SK-N-SH (cell line): ENCODE data around the gene MIAT. TPM values are rescaled to one million over a fixed set of nuclear protein-coding genes. Genes with fewer than 3 reads are reported as not detected.

Experiments used
- CTCF ChIA-PET: fragments of 300-600, 350-600 bp; formaldehyde crosslinking; extraction: SDS; loops from one replicate; lab custom pipeline; 2021; lab: Yijun Ruan, JAX
- POLR2A ChIA-PET: fragments of 350-600 bp; sonication (Branson Sonifier 250); formaldehyde crosslinking; extraction: SDS; loops from one replicate; lab custom pipeline; 2020; ENCODE audit warnings: antibody characterized with exemption, inconsistent platforms; lab: Yijun Ruan, JAX
- DNase-seq: peaks from one replicate; pipeline ENCODE4 v3.0.0; 2012
- H2AFZ ChIP-seq: fragments of 200-600 bp; sonication (generic); 2 replicates; pipeline ENCODE4 v1.8.1; 2016; ENCODE audit warnings: antibody characterized with exemption, mild to moderate bottlenecking, low read depth
- H3F3A ChIP-seq: fragments of 200-600 bp; sonication (generic); replicated peaks from 2 replicates; pipeline ENCODE3; 2016; ENCODE audit warnings: antibody characterized with exemption, mild to moderate bottlenecking; ENCODE audit not compliant: insufficient read depth
- H3K27ac ChIP-seq, 2 experiments: fragments of 200-500 bp in 1 of 2; fragments of 200-600 bp in 1 of 2; sonication (Bioruptor generic) in 1 of 2; sonication (generic), shearing (Covaris generic) in 1 of 2; 2 replicates each; pipeline versions ENCODE4 v1.5.1 to v1.6.1; 2014 to 2016; ENCODE audit warnings: low read depth in 2 of 2, inconsistent platforms in 1 of 2, low read length in 1 of 2, mild to moderate bottlenecking in 1 of 2, mixed read lengths in 1 of 2
- H3K27me3 ChIP-seq: fragments of 200-600 bp; sonication (generic), shearing (Covaris generic); 2 replicates; pipeline ENCODE4 v1.6.1; 2016; ENCODE audit warnings: mixed run types; ENCODE audit not compliant: insufficient read depth
- H3K36me3 ChIP-seq, 2 experiments: fragments of 200-500 bp in 1 of 2; fragments of 200-600 bp in 1 of 2; sonication (Bioruptor generic) in 1 of 2; sonication (generic) in 1 of 2; replicated peaks in 1 of 2; 2 replicates each; pipeline versions ENCODE3 to v1.5.1; 2014 to 2016; ENCODE audit warnings: low read length in 1 of 2, mild to moderate bottlenecking in 1 of 2; ENCODE audit not compliant: insufficient read depth in 2 of 2, control insufficient read depth in 1 of 2
- H3K4me1 ChIP-seq, 2 experiments: fragments of 200-500 bp in 1 of 2; fragments of 200-600 bp in 1 of 2; sonication (Bioruptor generic) in 1 of 2; sonication (generic), shearing (Covaris generic) in 1 of 2; 2 replicates each; pipeline versions ENCODE4 v1.5.1 to v1.6.1; 2014 to 2016; ENCODE audit warnings: low read depth in 1 of 2, low read length in 1 of 2, mixed run types in 1 of 2; ENCODE audit not compliant: insufficient read depth in 2 of 2, control insufficient read depth in 1 of 2
- H3K4me2 ChIP-seq: fragments of 200-600 bp; sonication (generic), shearing (Covaris generic); 2 replicates; pipeline ENCODE4 v1.6.1; 2017; ENCODE audit warnings: mixed run types
- H3K4me3 ChIP-seq, 2 experiments: fragments of 200-500 bp in 1 of 2; fragments of 200-600 bp in 1 of 2; sonication (Bioruptor generic) in 1 of 2; sonication (generic), shearing (Covaris generic) in 1 of 2; 2 replicates each; pipeline versions ENCODE4 v1.5.1 to v1.8.1; 2014 to 2016; ENCODE audit warnings: low read depth in 2 of 2, inconsistent platforms in 1 of 2, low read length in 1 of 2, mild to moderate bottlenecking in 1 of 2, mixed read lengths in 1 of 2, moderate library complexity in 1 of 2
- H3K79me2 ChIP-seq: fragments of 200-600 bp; sonication (generic); 2 replicates; pipeline ENCODE4 v1.8.1; 2017; ENCODE audit warnings: mild to moderate bottlenecking; ENCODE audit not compliant: insufficient read depth
- H3K9ac ChIP-seq: fragments of 200-600 bp; sonication (generic); 2 replicates; pipeline ENCODE4 v1.6.1; 2017; ENCODE audit warnings: mixed run types
- H3K9me2 ChIP-seq: fragments of 200-600 bp; sonication (generic); 2 replicates; pipeline ENCODE4 v1.6.1; 2017; ENCODE audit warnings: mixed run types
- H3K9me3 ChIP-seq: fragments of 200-600 bp; sonication (generic); 2 replicates; pipeline ENCODE4 v1.6.1; 2017; ENCODE audit warnings: mixed run types, mild to moderate bottlenecking, moderate library complexity
- H4K20me1 ChIP-seq: fragments of 200-600 bp; sonication (generic); 2 replicates; pipeline ENCODE4 v1.6.1; 2017; ENCODE audit warnings: mild to moderate bottlenecking, mixed run types; ENCODE audit not compliant: insufficient read depth
- EZH2phosphoT487 ChIP-seq: fragments of 200-600 bp; sonication (generic); IDR thresholded peaks from 2 replicates; pipeline ENCODE4 v1.6.1; 2017; ENCODE audit warnings: low read depth, mixed run types, mild to moderate bottlenecking, antibody characterized with exemption, moderate library complexity, borderline replicate concordance
- FOSL2 ChIP-seq: IDR thresholded peaks from 2 replicates; pipeline ENCODE4 v1.4.0; 2012; ENCODE audit warnings: low read depth, mild to moderate bottlenecking, moderate library complexity, borderline replicate concordance
- FOXJ3 ChIP-seq: sonication (generic); formaldehyde crosslinking; IDR thresholded peaks from 2 replicates; pipeline ENCODE4 v1.5.1; 2020; ENCODE audit warnings: mild to moderate bottlenecking, missing genetic modification reagents
- GABPA ChIP-seq: IDR thresholded peaks from 2 replicates; pipeline ENCODE4 v1.4.0; 2012; ENCODE audit warnings: low read depth, mild to moderate bottlenecking
- GATA2 ChIP-seq: sonication (generic); formaldehyde crosslinking; IDR thresholded peaks from 2 replicates; pipeline ENCODE4 v1.5.0; 2020; ENCODE audit warnings: mild to moderate bottlenecking, missing genetic modification reagents
- JUND ChIP-seq: IDR thresholded peaks from 2 replicates; pipeline ENCODE4 v1.4.0; 2012
- MEF2A ChIP-seq: IDR thresholded peaks from 2 replicates; pipeline ENCODE4 v1.4.0; 2012; ENCODE audit warnings: low read depth, borderline replicate concordance
- MXI1 ChIP-seq: IDR thresholded peaks from 2 replicates; pipeline ENCODE4 v1.6.1; 2012; ENCODE audit warnings: mild to moderate bottlenecking, low read depth, low read length, improper control_type of control experiment
- NFIC ChIP-seq: IDR thresholded peaks from 2 replicates; pipeline ENCODE4 v1.4.0; 2012; ENCODE audit warnings: borderline replicate concordance
- SIN3A ChIP-seq: IDR thresholded peaks from 2 replicates; pipeline ENCODE4 v1.6.1; 2012; ENCODE audit warnings: low read depth, mild to moderate bottlenecking, low read length, moderate library complexity, borderline replicate concordance
- TCF12 ChIP-seq: IDR thresholded peaks from 2 replicates; pipeline ENCODE4 v1.4.0; 2012
- YY1 ChIP-seq: IDR thresholded peaks from 2 replicates; pipeline ENCODE4 v1.4.0; 2012; ENCODE audit warnings: low read depth, mild to moderate bottlenecking
- WGBS: methylation state at CpG from one replicate; pipeline ENCODE4 v1.1.6; 2017; ENCODE audit warnings: low lambda C conversion rate; 5-methylcytosine and 5-hydroxymethylcytosine counted together
- polyA plus RNA-seq, 3 experiments: library from polyadenylated mRNA; depleted of rRNA; stranded (reverse); fragments of >200 nt; gene quantifications; 2 replicates each; pipeline ENCODE4 v1.2.3, GENCODE V29; 2012
- TF ChIP-seq, protein P1 (sequence below): fragments of 200-600 bp; sonication (generic); IDR thresholded peaks from 2 replicates; pipeline ENCODE4 v1.6.1; 2017; ENCODE audit warnings: antibody characterized with exemption, mild to moderate bottlenecking, moderate library complexity

Gene MIAT
- polyA plus RNA-seq (2012; rRNA removed), result 5.4 and 10.4 TPM in 2 replicates
- 0.62 and 1.1 TPM in 2 replicates for polyA plus RNA-seq (2012; cell fraction: cytosol; rRNA removed)
- 44.1 and 55.9 TPM in 2 replicates for polyA plus RNA-seq (2012; cell fraction: nucleus; rRNA removed)

DNA sequence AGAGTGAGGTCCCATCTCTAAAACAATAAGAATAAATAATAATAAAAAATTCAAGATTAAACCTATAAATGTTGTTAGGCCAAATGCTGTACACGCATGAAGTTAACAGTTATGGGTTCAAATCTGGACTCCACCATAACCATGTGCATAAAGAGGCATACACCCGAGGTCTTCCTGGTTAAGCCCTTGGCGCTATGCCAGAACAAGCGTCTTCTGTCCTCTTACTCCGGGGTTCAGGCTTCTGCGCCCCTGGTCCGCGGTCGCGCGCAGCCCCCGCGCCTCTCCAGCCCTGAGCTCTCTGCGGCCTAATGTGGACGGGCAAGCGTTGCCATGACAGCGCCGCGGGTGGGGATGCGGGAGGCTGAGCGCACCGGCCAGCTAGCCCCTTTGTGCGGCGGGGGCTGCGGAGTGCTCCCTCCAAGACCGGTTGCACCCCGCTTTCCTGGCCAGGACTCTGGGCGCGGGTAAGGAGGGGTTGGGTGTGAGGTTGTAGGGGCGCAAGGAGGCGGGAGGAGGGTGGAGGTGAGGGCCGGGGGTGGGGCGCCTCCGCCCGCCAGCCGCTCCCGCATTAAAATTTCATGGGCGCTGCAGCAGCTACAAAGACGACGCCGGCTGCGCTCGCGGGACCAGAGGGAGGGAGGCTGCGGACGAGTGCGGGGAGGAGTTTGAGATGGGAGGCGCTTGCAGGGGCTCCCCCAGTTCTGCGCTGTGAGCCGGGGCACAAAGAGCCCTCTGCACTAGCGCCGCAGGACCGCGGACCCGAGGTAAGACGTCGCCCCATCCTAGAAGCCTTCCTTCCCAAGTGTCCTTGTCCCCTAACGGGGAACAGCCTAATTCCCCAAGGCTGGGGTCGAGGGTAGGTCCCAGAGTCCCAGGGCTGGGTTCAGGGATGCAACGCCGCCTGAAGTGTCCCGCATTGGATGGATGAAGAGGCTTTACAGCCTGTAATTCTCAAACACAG, at the start of gene MIAT:
MIAT (plus strand) TSS at position 698 of the 961 bp plus-strand sequence.
- Histone ChIP-seq H4K20me1 (no peaks in the 10 kb centered on the region), H3K4me1 (peaks cover 6 to 7% of the 10 kb centered on the region in 2 experiments; a peak in 2 of 4 replicates), H3K27me3 (peaks cover 19% of the 10 kb centered on the region)
- peak; percentile 84 for DNase-seq
- TF ChIP-seq MXI1 (0 out of 2 replicates have a peak, but pooled peaks have one; percentile 16), NFIC (peak; percentile 35; the same call in 1 of the 2 replicates)
- TF ChIP-seq, protein P1, sequence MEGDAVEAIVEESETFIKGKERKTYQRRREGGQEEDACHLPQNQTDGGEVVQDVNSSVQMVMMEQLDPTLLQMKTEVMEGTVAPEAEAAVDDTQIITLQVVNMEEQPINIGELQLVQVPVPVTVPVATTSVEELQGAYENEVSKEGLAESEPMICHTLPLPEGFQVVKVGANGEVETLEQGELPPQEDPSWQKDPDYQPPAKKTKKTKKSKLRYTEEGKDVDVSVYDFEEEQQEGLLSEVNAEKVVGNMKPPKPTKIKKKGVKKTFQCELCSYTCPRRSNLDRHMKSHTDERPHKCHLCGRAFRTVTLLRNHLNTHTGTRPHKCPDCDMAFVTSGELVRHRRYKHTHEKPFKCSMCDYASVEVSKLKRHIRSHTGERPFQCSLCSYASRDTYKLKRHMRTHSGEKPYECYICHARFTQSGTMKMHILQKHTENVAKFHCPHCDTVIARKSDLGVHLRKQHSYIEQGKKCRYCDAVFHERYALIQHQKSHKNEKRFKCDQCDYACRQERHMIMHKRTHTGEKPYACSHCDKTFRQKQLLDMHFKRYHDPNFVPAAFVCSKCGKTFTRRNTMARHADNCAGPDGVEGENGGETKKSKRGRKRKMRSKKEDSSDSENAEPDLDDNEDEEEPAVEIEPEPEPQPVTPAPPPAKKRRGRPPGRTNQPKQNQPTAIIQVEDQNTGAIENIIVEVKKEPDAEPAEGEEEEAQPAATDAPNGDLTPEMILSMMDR, result no peak
- TF ChIP-seq, all 33 proteins: peak for 2
- ChIA-PET POLR2A (interaction anchor here (1.0 to 1.2 kb wide), 2 partner anchors 9 to 15 kb away, joined by 3 to 5 read pairs; no protein-coding TSS in a partner anchor), CTCF (interaction anchor here (0.8 kb wide), 1 partner anchor 12 kb away, joined by 4 read pairs; no protein-coding TSS in a partner anchor)
- Histone ChIP-seq H3K36me3 (no peaks in the 10 kb centered on the region), H3K27ac (peak within 1 kb of the TSS in 1 of 2 experiments; percentile 68; a peak in 3 of 4 replicates), H3K9me2 (no peaks in the 10 kb centered on the region), H3K4me2 (peak within 1 kb of the TSS; percentile 91), H3F3A (peaks cover 6% of the 10 kb centered on the region), H2AFZ (peak within 1 kb of the TSS; percentile 82), H3K9ac (peak within 1 kb of the TSS; percentile 27), H3K4me3 (peak within 1 kb of the TSS; percentile 54 to 63), H3K79me2 (no peaks in the 10 kb centered on the region), H3K9me3 (no peaks in the 10 kb centered on the region)
- 10% methylated on average over 35 of the region's 62 CpGs for WGBS

DNA sequence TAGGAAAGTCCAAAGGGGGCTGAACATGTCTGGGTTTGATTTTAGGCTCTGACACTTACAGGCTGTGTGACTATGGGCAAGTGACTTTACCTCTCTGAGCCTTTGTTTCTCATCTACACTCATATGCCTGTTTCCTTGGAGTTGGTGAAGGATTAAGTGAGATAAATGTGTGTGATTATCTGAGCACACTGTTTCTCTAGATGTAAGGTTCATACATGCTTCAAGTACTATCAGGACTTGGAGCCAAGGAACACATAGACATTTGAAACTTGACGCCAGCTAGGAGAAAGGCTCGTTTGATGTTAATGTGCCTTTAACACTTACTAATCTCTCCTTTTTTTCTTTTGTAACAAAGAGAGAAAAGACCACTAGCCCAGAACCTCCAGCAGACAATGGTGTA, 49.3 kb upstream of the MIAT start:
- Histone ChIP-seq H3K27ac (no peak overlapping the region), H3K4me2 (no peak overlapping the region), H3K27me3 (no peaks in the 10 kb centered on the region), H3K9ac (no peak overlapping the region), H3K79me2 (no peaks in the 10 kb centered on the region), H3K9me2 (no peaks in the 10 kb centered on the region), H3K4me3 (no peak overlapping the region), H3K9me3 (no peaks in the 10 kb centered on the region), H2AFZ (no peak overlapping the region), H3K36me3 (no peaks in the 10 kb centered on the region), H3K4me1 (peaks cover 0 to 11% of the 10 kb centered on the region in 2 experiments; a peak in 3 of 4 replicates), H3F3A (peaks cover 7% of the 10 kb centered on the region), H4K20me1 (no peaks in the 10 kb centered on the region)
- ChIA-PET POLR2A (no interaction called here), CTCF (no interaction called here)
- 50% methylated on average over 2 of the region's 2 CpGs for WGBS
- no peak for DNase-seq
- TF ChIP-seq FOXJ3 (CRISPR knock-in tag) (no peak), SIN3A (no peak), YY1 (no peak), GABPA (no peak), MEF2A (no peak), GATA2 (CRISPR knock-in tag) (no peak), JUND (no peak), TCF12 (no peak), EZH2phosphoT487 (no peak), FOSL2 (no peak)
